DMS 273 treated with DMSO at 0.1 percent for 48 hours (cell line): Measurements from ENCODE around the gene ZDBF2.
A peak's percentile ranks its signal among the peaks of the same experiment; 100 is the strongest.
"Not testable (repeated sequence)": the region's sequence is repeated elsewhere in the genome, so short reads cannot be mapped to it uniquely, and the experiment has no call there.

Source experiments
- DNase-seq: peaks from one replicate; lab custom pipeline; 2025; lab: John Stamatoyannopoulos, UW

The ZDBF2 gene

DNA sequence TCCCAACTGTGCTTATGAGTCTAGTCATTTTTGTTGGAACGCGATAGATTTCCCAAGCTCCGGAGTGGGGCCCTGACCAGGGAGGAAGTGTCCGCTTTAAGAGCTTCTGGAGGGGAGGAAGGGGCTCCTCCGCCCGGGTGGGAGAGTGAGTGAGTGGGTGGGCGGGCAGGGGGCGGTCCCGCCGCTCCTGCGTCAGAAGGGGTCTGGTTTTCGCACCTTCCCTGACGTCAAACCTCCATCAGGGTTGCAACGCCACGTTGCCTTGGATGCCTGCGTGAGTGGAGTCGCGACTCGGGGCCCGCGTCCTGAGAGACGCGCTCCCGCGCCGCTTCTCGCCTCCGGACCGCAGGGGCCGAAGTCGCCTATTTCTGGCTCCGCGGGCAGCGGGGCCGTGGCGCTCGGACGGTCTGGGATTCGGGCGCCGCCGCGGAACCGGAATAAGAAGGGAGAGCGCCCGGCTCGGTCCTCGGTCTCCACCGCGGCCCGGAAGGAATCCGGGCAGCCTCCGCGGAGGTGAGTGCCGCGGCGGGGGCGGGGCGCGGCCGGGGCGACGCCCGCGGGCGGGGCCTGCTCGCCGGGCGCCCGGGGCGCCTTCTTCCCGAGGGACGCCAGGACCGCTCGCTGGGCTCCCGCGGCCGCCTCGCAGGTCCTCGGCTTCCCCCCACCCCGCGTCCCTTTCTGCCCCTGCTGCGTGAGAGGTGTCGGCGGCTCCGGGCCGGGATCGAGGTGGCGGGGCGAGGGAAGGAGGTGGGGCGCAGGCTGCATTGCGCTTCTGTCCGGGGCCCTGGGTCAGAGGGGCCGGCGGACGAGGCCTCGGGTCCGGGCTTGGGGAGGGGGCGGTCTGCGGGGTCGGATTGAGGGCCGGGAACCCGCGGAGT, at the start of gene ZDBF2:
Gene ZDBF2 (plus strand): TSS at position 230 of the 878 bp plus-strand sequence. CDS start 7,187 bp downstream, outside the sequence.
- DNase-seq: no peak

GRCh38 chr2:206225435-206226232, 48.8 kb upstream of the ZDBF2 start:
- DNase-seq: no peak

DNA sequence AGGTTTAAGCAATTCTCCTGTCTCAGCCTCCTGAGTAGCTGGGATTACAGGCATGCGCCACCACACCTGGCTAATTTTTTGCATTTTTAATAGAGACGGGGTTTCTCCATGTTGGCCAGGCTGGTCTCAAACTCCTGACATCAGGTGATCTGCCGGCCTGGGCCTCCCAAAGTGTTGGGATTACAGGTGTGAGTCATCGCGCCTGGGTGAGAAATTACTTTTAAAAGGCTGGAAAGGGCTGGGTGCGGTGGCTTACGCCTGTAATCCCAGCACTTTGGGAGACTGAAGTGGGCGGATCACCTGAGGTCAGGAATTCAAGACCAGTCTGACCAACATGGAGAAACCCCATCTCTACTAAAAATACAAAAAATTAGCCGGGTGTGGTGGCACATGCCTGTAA, 45.8 kb upstream of the ZDBF2 start:
- DNase-seq: not testable (repeated sequence)

- no peak for DNase-seq
These were observed 44.8 kb upstream of the ZDBF2 start for GRCh38 chr2:206229642-206230041.

GRCh38 chr2:206230060-206230762, 44.3 kb upstream of the ZDBF2 start:
- peak; percentile 90 for DNase-seq

GRCh38 chr2:206231669-206232286, 42.7 kb upstream of the ZDBF2 start:
- no peak for DNase-seq

- no peak for DNase-seq
These were observed 42.0 kb upstream of the ZDBF2 start for GRCh38 chr2:206232287-206233035.

DNA sequence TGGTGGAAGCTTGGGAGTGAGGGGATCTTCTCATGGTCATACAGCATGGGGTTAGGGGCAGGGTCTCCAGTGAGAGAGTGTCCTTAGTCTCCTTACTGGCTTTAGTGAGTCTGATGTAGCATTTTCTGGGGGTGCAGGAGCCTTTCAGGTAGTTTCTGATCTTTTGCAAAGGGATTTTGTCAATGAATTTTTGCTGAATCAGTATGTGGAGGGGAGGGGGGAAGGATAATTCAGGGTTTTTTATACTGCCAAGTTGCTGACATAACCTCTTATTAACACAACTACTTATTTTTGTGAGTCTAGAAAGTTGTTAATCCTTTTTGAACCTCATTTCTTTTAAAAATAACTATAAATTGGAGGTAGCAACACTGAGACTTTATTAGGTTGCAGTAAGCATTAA, 35.3 kb upstream of the ZDBF2 start:
- no peak for DNase-seq

GRCh38 chr2:206240327-206240726, 34.1 kb upstream of the ZDBF2 start:
- no peak for DNase-seq

DNA sequence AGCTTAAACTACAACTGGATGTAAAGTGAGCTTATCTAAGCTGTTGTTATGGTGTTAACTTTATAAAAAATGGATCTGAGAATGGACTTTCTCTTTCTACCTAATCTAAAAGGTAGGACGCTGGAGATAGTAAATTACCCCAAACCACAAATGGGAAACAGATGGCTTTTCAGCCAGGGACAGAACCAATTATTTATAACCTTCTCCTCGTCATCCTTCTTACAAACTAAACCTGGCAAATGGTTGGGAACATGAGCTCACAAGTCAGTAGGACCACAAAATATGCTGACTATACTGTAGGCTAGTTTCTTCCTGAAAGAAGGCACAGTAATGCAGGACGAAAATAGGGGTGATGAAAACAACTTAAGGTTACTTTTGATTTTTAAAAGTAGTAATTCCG, 32.7 kb upstream of the ZDBF2 start:
- peak; percentile 60 for DNase-seq

DNA sequence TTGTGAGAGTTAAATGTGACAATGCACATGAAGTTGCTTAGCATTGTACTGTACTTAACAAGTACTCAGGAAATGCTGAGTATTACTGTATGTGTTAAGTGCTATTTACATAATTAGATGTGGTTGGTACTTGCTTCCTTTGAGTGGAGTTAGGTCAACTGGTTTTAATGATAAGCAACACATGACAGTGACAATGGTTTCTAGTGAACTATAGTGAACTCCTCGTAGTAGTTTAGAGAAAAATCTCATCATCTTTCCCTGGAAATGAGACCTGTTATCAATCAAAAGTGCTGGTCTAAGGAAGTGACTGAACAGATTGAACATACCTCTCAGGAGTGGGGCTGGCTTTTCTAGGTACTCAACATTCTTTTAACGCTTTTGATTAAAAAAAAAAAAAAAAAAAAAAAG, 29.2 kb upstream of the ZDBF2 start:
- no peak for DNase-seq

DNA sequence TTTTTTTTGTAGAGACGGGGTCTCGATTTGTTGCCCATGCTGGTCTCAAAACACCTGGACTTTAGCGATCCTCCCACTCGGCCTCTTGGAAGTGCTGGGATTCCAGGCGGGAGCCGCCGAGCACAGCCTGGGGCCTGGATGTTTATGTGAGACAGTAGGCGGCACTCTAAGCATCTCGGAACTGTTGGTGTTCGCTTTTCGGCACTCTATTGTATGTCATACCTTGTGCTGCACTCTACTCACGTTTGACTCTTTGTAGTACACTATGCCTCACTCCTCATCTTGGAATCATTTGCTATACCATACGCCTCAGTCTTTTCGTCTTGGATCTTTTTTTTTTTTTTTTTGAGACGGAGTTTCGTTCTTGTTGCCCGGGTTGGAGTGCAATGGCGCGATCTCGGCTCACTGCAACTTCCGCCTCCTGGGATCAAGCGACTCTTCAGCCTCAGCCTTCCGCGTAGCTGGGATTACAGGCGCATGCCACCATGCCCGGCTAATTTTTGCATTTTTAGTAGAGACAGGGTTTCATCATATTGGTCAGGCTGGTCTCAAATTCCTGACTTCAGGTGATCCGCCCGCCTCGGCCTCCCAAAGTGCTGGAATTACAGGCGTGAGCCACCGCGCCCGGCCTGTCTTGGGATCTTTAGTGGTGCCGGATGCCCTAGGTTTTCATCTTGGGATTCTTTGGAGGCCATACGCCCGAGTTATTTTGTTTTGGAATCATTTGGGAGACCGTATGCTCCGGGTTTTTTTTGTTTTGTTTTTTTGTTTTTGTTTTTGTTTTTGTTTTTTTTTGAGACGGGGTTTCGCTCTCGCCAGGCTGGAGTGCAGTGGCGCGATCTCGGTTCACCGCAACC, 24.2 kb upstream of the ZDBF2 start:
- no peak for DNase-seq

- DNase-seq: no peak
These were observed 21.2 kb upstream of the ZDBF2 start for GRCh38 chr2:206253125-206253776.

GRCh38 chr2:206253777-206254166, 20.7 kb upstream of the ZDBF2 start:
- DNase-seq: no peak

DNA sequence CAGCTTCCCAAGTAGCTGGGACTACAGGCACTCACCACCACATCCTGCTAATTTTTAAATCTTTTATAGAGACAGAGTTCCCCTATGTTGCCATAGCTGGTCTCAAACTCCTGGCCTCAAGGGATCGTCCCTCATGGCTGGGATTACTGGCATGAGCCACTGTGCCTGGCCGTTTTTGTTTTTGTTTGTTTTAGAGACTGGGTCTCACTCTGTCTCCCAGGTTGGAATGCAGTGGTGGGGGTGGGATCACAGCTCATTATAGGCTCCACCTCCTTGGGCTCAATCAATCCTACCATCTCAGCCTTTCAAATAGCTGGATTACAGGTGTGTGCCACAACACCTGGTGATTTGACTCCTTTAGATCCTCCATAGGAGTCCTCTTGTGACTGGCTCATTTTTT, 19.5 kb upstream of the ZDBF2 start:
- DNase-seq: no peak

- no peak for DNase-seq
These were observed 17.7 kb upstream of the ZDBF2 start for GRCh38 chr2:206256706-206257205.

- DNase-seq: no peak
These were observed 17.1 kb upstream of the ZDBF2 start for GRCh38 chr2:206257350-206257749.

GRCh38 chr2:206257861-206258260, 16.6 kb upstream of the ZDBF2 start:
- DNase-seq: no peak

- DNase-seq: not testable (repeated sequence)
These were observed 15.8 kb upstream of the ZDBF2 start for GRCh38 chr2:206258615-206259014.
